CD4-positive, alpha-beta T cell treated with Interleukin-4 for 4 hours (primary cell): ENCODE data around the gene AMACR.

ENCODE experiments used
- DNase-seq: peaks from one replicate; pipeline ENCODE4 v3.0.0-alpha.2; 2020

The AMACR gene

DNA sequence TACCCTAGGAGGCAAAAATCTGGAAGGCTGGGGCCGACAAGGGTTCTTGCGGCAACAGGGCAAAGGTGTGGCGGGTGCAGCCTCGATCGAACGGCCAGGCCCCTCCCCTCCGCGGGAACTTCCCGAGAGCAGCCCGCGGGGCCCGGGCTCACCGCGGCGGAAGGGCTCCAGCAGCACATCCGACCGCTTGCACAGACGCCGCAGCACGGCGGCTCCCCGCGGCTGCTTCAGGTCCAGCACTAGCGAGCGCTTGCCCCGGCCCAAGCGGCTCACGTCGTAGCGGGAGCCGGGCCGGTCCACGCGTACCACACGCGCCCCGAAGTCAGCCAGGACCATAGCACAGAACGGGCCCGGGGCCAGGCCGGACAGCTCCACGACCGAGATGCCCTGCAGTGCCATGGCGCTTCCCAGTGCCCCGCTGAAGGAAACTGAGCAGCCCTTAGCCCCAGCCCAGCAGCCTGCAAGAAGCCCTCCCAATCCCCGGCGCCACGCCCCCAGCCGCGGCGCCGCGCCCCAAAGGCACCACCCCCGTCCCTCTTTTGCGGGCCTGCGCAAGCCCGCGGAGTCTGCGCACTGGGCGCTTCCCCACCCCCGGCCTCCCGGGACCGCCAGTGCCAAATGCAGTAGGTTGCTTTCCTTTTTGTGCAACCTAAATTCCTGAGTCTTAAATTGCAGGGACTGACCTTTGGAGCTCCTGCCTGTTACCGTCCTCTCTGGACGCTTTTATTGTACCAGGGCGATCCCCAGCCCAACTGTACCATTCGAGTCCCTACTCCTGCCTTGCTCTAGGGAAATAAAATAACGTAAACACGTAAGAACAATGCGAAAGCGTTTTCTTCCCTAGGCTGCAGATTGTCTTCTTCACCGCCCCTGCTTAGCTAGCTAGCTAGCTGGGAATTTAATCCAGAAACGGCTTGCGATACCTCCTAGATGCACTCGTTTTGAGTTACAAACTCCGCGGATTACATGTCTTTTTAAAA is at the start of gene AMACR:
Gene AMACR (minus strand): TSS at position 430 of the 980 bp plus-strand sequence. CDS start 31 bp downstream, at position 399.
- peak; percentile 89 for DNase-seq

DNA sequence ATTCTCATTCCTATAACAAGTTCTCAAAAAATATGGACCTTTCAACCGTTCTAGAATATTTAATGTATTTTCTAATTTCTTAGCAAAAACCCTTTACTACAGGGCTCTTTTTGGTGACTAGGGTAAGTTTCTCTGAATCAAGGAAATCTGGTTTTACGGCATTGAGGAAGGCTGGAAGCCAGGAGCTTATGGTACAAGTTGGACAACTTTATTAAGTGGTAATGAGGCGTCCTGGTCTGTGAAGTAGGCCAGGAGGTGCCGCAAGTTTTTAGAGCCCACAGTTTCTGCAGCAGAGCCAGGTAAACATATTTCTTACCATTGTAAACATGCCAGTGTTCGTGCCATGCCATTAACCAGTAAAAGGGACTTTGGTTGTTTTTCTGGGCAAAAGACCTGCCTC is 49.7 kb upstream of the AMACR start:
- DNase-seq = no peak

DNA sequence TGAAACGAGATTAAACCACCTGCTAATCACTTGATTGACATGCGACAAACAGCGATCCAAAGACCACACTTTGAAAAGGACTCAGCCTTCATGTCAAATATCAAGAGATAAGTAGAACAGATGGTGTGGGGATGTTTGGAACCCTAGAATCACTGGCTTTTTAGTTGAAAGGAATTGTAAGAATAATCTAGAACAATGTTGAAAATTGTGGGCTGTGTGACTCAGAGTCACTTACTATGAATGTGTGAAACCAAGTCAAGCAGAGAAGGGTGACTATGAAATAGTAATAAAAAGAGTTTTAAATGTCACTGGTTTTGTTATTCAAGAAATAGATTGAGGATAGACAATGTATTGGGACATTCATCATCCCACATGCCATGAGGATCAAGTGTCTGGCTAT is 49.3 kb upstream of the AMACR start:
- no peak for DNase-seq

DNA sequence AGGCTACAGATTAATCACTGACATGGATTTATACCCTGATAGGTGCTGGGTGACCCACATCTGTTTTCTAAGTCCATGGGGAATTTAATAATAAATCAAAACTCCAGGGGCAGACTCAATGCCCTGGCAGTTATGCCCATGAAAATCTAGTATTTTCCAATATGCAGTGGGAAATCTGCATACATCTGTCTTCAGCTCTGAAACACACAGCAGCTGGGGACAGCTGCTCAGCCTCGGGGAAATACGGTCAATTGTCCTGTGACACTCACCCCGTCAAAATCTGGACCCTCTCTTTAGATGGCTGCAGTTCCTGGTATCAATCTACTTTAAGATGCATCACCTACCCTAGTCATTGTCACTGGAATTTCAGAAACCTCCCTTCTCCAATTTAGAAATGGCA is 47.8 kb upstream of the AMACR start:
- DNase-seq = no peak

DNA sequence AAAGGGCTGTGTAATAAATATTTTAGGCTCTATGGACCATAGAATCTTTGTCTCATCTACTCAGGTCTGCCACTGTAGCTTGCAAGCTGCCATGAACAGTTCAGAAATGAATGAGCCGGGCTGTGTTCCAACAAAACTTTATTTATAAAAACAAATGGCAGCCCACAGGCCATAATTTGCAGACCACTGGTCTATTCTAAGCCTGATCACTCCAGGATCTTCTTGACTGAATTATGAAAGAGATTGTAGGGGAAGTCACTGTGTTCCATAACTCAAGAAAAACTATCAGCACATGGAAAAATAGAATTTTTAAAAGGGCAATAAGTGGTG is 46.5 kb upstream of the AMACR start:
- no peak for DNase-seq

DNA sequence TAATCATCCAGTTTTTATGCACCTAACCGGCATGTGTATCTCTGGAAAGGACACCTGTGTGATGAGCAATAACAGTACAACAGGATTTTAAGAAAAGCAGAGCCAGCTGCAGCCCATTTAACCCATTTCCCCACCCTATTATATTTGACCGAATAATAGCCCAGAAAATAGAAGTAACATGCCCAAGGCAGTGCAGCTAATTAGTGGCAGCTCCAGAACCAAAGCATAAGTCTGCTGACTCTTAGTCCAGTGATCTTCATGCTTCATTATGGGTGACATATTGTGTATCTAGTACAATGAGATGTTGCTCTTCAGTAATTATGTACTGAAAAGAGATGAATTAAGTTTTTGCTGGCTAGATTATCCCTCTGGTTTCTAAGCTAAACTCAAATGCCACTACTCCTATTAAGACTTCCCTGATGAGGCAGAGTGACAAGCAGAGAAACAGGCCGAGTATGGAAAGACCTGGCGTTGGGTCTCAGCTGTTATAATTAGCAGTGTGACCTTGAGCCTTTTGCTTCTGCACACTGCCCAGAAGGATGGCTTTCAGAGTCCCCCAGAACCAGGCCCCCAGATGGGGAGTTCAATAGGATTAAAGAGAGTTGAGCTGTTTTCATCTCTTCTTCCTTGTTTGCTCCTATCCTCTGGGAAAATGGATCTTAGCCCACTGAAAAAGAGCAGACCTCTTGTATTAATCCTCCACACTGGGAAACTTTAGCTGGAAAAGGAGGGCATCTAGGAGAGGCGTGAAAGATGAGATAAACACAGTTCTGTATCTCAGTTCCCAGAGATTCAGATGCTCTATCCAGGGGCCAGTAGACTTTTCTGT is 45.9 kb upstream of the AMACR start:
- DNase-seq = no peak

DNA sequence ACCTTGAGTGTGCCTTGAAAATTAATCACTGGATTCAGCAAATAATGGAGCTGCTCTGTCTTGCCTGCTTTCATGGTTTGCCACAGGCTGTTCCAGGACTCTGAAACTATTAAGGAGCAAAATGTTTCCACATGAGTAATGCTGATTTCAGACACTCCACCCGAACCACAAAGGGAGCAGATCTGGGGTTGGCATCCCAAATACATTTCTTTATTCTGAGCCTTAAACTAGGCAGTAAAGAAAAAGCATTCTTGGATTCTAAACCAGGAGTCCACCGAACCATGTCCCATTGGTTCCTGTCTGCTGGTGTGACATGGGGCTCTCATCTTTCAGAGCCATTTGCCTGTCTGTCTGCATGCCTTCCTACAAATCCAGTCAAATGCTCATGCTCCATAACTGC is 45.3 kb upstream of the AMACR start:
- DNase-seq = no peak

DNA sequence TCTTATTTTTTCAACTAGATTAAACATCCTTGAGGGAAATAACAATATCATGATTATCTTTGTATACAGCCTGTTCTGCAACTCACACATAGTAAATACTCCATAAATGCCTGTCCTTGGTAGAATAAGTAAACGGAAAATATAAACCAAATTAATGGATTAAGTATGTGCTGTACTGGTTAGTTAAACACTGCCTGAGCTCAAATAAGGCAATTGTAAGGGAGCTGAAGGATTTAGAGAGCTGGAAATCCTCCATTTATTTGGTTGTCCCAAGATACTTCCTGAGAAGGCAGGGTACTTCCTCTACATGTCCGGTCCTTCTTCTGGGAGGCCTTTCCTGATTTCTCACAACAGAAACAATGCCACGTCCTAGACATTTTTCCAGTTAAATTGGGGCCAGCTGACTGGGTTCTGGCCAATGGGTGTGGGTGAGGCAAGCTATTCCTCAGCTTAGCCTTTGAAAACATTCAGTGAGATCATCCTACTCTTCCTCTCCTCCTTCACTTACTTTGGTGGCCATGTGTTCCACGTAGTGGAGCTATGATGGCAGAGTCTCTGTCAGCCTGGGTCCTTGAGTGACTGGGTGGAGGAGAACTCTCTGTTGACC is 43.6 kb upstream of the AMACR start:
- no peak for DNase-seq

DNA sequence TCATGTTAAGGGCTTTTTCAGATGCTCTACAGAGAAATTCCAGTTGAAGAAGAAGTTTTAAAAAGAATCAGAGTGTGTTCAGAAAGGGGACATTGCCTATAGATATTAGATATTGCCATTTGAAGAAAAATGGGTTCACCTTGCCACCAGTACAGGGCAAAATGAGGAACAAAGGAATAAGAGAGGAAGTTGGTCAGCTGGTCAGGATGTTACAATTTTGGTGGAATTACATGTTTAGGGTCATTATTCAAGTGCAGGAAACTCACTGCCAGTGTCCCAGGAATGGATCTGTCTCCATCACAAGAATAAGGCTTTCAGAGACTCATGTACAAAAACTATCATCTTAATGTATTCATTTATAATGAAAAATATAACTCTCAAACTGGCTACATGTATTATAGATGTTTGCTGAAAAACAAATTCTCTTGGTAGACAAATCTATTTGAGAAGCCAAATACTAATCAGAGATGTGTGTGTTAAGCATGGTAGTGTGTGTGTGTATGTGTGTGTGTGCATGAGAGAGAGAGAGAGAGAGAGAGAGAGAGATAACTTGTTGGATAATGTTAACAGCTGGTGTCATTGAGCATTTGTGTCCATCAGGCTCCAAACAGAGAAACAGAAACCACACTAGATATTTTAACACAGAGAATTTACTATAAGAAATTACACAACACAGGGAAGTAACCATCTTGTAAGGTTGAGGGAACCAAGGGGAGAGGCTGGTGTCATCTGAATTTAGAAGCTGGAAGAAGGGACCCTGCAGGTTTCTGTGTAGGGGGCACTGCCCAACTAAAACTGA is 40.1 kb upstream of the AMACR start:
- DNase-seq = no peak

DNA sequence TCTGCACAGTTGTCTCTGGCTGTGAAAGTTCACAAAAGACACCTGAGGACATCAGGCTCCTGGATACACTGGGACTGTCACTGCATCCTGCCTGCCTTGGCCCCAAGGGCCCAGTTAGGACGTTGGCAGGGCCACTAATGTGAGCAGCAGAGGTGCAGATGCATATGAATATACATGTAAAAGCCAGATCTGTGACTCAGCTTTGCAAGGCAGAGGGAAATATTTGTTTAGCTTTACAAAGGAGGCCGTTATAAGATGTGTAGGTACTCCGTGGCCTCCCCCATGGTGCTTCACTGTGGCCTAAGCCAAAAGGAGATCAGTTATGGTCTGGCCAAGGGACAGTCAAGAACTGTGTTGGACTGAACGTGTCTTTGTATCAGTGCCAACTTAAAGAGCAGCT is 39.3 kb upstream of the AMACR start:
- no peak for DNase-seq

DNA sequence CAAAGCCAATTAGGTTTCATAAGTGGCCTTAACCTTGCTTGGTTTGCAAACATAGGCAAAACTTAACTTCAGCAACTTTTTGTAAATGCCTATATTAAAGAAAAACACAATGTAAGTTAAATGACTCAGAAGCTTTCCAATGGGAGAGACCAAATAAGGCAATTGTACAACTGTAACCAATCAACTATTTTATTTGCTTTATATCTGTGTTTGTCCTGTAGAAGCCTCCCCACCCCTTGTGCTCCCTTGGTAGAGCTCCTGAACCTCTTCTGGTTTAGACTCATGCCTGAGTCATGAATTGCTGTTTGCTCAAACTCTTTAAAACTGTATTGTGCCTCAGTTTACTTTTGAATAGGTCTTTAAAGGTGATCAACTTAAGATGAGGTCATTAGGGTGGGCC is 38.1 kb upstream of the AMACR start:
- DNase-seq = no peak

DNA sequence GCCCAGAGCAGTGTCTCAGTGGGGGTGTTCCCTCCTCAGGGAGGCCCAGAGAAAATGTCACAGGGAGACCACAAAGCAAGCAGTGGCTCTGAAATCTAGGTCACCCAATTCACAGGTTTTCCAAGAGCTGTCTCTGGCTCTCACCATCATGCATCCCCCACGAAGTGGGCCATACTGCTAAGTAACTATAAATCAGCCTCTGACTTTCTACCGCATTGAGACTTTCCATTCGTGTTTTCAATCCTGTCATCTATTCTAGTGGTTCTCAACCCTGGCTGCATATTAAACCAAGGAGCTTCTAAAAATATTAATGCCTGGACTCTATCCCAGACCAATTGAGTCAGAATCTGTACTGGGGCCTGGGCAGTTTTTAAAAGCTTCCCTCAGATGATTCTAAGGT is 37.2 kb upstream of the AMACR start:
- DNase-seq = no peak

DNA sequence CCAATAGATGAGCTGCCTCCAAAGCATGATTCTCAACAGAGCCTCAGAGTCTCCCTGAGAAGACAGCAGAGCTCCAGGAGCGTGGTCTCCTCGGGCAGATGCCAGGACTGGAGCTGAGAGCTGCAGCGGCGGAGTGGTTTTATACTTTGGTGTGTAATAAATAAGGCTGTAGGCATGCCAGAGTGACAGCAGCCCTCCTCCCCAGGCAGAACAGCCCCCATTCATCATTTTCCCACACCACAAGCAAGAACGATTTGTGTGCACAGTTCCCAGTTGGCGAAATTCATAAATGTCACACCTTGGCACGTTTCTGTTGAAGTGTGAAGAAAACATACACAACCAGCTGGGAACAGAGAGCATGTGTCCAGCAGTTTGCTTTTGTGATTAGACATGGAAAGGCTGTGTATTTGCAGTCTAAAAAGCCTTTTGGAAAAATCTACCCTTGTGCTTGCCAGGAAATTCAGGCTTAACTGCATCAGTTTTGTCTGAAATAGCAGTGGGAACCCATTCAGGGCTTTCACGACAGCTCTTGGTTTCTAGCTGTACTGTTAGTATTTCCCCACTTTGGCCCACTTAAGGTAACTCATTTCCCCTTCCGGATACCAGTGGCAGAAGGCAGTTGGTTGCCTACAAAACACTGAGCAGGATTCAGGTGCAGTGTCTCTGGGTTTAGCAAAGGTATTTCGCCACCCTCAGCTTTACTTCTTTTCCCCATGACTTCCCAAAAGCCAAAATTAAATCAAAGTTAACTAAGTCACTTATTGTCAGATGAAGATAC is 35.4 kb upstream of the AMACR start, which contains the start of gene C1QTNF3:
Gene C1QTNF3 (minus strand): TSS at position 115 of the 778 bp plus-strand sequence. CDS start 88 bp downstream, at position 27.
- DNase-seq = no peak

DNA sequence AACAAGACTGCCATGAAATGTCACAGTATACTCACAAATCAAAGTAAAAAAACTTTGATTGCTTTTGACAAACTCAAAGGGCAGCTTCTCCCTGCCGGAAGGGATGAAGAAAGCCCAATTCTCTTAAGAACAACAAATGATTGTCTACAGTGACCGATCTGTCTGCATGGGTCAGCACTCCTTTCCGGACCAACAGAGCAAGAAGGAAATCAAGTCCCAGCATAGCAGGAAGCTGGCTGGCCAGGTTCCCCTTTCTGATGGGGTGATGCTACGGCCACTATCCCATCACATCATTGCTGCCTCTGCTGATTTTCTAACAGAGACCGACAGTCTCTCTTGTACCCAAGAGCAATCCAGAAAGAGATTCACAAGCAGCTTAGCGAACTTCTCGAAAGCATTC is 34.5 kb upstream of the AMACR start:
- DNase-seq = no peak

DNA sequence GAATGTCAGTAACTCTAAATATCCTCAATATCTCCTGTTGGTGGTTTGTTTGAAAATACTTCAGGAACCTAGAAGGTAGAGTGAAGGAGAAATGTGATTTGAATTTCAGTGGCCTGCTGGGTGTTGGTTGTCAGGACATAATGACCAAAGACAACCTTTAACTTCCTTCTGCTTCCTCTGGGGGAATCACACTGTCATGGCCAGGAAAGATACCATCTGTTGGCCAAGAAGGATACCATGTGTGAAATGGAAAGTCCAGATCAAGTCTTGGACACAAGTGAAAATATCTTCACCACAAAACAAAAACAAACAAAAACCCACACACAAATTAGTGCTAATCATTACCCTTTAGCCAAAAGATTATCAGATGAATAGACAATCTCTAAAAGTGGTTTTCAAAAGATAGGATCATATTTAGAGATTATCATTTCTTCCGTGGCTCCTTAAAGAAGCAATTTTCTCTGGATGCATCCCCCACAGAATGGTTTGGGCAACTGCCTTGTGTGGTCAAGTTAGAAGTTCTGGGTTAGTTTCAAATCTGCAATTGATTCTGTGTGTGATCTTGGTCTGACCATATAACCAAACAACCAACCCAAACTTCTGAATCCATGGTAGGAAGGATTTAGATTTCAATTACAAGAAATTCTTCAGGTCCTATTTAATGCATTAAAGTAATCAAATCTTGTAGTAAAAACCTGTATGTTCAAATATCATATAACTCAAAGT is 33.6 kb upstream of the AMACR start:
- DNase-seq = no peak

DNA sequence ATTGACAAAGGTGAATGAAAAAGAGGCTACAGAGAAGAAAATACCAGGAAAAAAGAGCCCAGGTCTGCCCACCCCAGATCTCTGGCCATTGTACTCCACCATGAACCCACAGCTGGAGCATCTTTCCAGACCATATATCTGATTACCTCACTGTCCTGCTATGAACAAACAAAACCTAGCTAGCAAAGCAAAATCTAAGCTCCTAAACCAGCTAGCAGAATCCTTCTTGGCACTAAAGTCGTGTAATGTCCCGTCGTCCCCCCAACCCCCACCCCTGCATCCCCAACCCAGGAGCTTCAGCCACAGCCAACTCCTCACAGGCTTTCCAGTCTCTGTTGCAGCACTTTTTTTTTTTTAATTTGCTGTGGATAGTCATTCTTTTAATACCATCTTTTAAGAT is 32.6 kb upstream of the AMACR start:
- no peak for DNase-seq

DNA sequence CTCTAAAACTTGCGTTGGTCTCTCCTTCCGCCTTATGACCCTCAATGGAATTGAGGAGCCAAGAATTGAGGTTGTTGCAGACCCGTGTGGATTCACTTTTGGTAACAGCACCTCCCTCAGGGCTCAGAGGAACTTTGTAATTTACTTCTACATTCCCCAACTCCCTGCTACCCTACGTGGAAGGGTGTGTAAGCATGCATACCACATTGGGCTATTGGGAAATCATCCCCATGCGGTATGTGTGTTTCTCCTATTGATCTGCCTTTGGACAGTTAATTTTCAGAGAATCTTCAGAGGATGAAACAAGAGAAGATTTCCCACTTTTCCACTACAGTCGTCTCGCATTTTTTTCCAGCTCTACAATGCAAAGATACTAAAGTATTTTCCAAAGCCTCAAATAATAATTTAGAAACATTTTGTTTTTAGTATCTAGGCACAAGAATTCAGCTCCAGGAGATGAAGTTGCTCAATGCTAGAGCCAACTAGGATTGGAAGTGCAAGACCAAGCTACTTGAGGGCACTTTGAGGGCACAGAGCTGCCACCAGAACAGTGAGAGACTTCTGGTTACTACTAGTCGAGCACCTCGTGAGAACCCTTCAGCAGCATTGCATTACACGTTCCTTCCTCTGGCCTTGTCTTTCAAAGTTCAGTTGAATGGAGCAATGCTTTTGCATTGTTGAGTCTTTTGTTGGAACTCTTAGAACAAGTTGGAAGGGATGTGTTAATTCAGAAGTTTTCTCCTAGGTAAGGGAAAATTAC is 31.7 kb upstream of the AMACR start:
- DNase-seq = no peak

DNA sequence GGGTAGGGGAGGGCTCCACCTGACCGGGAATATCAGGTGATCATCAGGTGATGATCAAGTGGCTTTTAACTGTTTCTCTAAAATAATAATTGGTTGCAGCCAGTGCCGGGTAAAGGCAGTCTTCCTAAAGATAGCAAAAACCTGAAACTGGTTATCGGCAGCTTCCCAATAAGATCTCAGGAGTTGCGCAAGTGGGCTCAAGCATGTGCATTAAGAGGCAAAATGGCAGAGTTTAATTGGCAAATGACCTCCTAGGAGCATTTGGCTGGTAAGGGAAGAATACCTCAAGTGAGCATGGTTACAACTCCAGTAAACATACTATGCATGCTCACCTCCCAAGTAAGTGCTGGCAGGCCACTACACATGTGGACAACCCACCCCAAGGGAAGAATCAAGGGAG is 31.0 kb upstream of the AMACR start:
- DNase-seq = no peak

DNA sequence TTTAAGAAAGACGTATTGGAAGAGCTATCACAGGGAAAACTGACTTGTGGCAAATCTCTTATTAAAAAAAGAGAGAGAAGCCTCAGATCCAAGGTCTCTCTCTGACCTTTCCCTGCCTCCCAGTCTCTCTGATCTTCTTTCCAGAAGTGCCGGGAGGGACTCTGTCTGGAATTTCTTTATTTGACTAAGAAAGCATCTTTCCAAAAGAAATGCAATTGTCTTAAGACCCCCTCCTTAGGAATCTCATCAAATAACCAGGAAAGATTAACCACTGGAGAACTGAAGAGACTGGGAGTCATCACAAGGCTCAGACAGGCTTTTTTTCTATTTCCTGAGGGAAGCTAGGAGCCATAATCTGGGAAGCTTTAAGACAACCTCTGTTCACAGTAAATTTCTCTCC is 30.5 kb upstream of the AMACR start:
- DNase-seq = no peak

DNA sequence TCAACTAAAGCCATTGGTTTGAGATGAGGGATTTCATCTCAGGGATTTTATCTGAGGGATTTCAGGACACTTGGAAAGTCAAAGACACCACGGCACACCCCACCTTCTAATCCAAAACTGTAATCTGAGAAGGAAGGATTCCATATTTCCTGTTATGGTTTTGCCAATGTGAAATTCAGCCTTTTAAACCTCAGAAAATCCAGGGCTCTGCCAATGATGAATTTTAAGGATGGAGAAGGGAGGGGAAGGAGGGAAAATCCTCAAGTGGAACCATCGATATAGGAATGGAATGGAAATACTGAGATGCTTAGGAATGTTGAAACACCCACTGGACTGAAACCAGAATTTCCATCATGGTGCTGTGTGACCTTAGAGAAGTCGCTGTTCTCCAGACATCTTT is 29.9 kb upstream of the AMACR start:
- no peak for DNase-seq
